Measurements from ENCODE around the gene FIGNL2.

FIGNL2 gene

DNA sequence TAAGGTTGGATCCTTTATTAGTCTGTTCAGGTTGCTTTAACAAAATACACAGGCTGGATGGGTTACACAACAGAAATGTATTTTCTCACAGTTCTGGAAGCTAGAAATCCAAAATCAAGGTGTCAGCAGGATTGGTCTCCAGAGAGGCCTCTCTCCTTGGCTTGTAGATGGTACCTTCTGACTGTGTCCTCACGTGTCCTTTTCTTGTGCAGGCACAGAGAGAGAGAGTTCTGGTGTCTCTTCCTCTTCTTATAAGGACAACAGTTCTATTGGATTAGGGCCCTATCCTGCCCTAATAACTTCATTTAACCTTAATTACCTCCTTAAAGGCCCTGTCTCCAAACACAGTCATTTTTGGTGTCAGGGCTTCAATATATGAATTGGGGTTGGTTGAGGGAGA, 34.8 kb upstream of the FIGNL2 start:
- TF ChIP-seq EZH2phosphoT487 (IDR thresholded peaks at IDR 0.05; ENCODE audit: low read depth): no peak
- TF ChIP-seq, protein P1, sequence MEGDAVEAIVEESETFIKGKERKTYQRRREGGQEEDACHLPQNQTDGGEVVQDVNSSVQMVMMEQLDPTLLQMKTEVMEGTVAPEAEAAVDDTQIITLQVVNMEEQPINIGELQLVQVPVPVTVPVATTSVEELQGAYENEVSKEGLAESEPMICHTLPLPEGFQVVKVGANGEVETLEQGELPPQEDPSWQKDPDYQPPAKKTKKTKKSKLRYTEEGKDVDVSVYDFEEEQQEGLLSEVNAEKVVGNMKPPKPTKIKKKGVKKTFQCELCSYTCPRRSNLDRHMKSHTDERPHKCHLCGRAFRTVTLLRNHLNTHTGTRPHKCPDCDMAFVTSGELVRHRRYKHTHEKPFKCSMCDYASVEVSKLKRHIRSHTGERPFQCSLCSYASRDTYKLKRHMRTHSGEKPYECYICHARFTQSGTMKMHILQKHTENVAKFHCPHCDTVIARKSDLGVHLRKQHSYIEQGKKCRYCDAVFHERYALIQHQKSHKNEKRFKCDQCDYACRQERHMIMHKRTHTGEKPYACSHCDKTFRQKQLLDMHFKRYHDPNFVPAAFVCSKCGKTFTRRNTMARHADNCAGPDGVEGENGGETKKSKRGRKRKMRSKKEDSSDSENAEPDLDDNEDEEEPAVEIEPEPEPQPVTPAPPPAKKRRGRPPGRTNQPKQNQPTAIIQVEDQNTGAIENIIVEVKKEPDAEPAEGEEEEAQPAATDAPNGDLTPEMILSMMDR (IDR thresholded peaks at IDR 0.05; ENCODE audit: low read depth, low read length): no peak
- H2AFZ ChIP-seq (ENCODE audit: low read depth, low read length): no peak overlapping the region
- H3K9me3 ChIP-seq (ENCODE audit: insufficient read depth, low read length): no peaks in the 10 kb centered on the region

DNA sequence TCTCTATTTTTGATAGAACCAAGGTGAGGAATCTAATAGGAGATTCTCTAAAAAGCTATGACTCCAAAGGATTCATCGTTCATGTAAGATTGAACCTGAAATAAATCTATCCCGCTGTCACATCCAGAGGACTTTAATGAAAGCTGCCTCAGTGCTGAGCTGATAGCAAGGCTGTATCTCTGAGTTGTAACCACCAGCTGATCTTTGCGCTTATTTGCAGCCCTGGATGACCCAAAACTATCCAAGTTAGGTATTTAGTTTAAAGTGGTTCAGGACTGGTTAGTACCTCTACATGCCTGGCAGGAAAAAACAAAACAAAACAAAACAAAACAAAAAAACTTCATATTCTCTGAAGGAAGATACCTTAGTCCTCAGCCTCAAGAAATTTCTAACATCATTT, 30.6 kb upstream of the FIGNL2 start:
- no peak overlapping the region for H3K9ac ChIP-seq (ENCODE audit: low read length)
- no peaks in the 10 kb centered on the region for H3K36me3 ChIP-seq (replicated peaks; ENCODE audit: low read depth, low read length)
- no peak for TF ChIP-seq EZH2phosphoT487 (IDR thresholded peaks at IDR 0.05; ENCODE audit: low read depth)
- TF ChIP-seq, protein P1 (IDR thresholded peaks at IDR 0.05; ENCODE audit: low read depth, low read length): no peak
- no peak overlapping the region for H3K27ac ChIP-seq (ENCODE audit: low read length)
- H3K27me3 ChIP-seq (ENCODE audit: low read depth, low read length): no peaks in the 10 kb centered on the region
- H3K79me2 ChIP-seq (ENCODE audit: low read length): no peaks in the 10 kb centered on the region
- H3K9me3 ChIP-seq (ENCODE audit: insufficient read depth, low read length): no peaks in the 10 kb centered on the region
- peaks cover 6% of the 10 kb centered on the region; the same call in 1 of the 2 replicates for H3K4me1 ChIP-seq (ENCODE audit: low read length)
- H2AFZ ChIP-seq (ENCODE audit: low read depth, low read length): no peak overlapping the region
- no peak overlapping the region for H3K4me3 ChIP-seq (ENCODE audit: low read length)
- H4K20me1 ChIP-seq (ENCODE audit: insufficient read depth, low read length): no peaks in the 10 kb centered on the region
- H3K4me2 ChIP-seq (ENCODE audit: low read length): no peak overlapping the region

More for the DNA sequence above, 34.8 kb upstream of the FIGNL2 start:
- Histone ChIP-seq H3K79me2 (ENCODE audit: low read length) (no peaks in the 10 kb centered on the region), H3K4me1 (ENCODE audit: low read length) (no peaks in the 10 kb centered on the region), H3K9ac (ENCODE audit: low read length) (no peak overlapping the region), H3K36me3 (replicated peaks; ENCODE audit: low read depth, low read length) (no peaks in the 10 kb centered on the region), H3K4me3 (ENCODE audit: low read length) (no peak overlapping the region), H3K4me2 (ENCODE audit: low read length) (no peak overlapping the region), H4K20me1 (ENCODE audit: insufficient read depth, low read length) (no peaks in the 10 kb centered on the region), H3K27ac (ENCODE audit: low read length) (no peak overlapping the region), H3K27me3 (ENCODE audit: low read depth, low read length) (no peaks in the 10 kb centered on the region)

DNA sequence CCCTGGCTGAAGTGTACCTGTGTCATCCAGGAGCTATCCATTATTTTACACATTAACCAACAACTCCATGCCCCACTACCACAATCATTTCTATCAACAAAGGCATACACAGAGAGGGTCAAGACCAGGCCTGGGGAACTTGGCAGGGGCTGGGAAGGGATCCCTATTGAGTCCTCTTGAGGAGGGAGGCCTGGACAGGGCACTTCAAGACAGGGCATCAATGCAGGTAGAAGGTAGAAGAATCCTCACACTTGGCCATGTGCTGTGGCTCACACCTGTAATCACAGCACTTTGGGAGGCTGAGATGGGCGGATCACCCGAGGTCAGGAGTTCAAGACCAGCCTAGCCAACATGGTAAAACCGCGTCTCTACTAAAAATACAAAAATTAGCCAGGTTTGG, 26.0 kb upstream of the FIGNL2 start:
- peaks cover 14% of the 10 kb centered on the region for H3K27me3 ChIP-seq (ENCODE audit: low read depth, low read length)
- no peak overlapping the region for H3K27ac ChIP-seq (ENCODE audit: low read length)
- no peak overlapping the region for H3K4me3 ChIP-seq (ENCODE audit: low read length)
- H3K79me2 ChIP-seq (ENCODE audit: low read length): no peaks in the 10 kb centered on the region
- H3K9ac ChIP-seq (ENCODE audit: low read length): no peak overlapping the region
- no peak for TF ChIP-seq EZH2phosphoT487 (IDR thresholded peaks at IDR 0.05; ENCODE audit: low read depth)
- TF ChIP-seq, protein P1 (IDR thresholded peaks at IDR 0.05; ENCODE audit: low read depth, low read length): no peak
- H3K4me1 ChIP-seq (ENCODE audit: low read length): peaks cover 6% of the 10 kb centered on the region; the same call in 1 of the 2 replicates
- no peak overlapping the region for H2AFZ ChIP-seq (ENCODE audit: low read depth, low read length)
- no peaks in the 10 kb centered on the region for H3K9me3 ChIP-seq (ENCODE audit: insufficient read depth, low read length)
- no peak overlapping the region for H3K4me2 ChIP-seq (ENCODE audit: low read length)
- H3K36me3 ChIP-seq (replicated peaks; ENCODE audit: low read depth, low read length): no peaks in the 10 kb centered on the region
- no peaks in the 10 kb centered on the region for H4K20me1 ChIP-seq (ENCODE audit: insufficient read depth, low read length)

DNA sequence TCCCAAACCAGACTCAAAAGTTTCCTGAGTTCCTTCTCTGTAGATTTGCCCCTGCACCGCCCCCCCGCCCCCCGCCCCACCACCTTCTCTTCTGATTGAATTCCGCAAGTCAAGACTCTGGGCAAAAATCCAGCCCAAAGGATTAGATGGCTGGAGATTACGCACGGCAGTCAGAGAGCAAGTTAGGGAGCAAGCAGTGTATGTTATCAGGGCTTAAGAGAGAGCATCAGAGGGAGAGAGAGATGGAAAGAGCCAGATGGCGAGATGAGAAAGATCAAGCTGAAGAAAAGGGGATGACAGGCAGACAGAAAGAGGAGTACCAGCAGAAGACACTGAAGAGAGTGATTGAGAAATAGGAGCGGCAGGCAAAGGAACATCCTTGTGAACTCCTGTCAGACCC, 25.5 kb upstream of the FIGNL2 start:
- peaks cover 6% of the 10 kb centered on the region; the same call in 1 of the 2 replicates for H3K4me1 ChIP-seq (ENCODE audit: low read length)
- H4K20me1 ChIP-seq (ENCODE audit: insufficient read depth, low read length): no peaks in the 10 kb centered on the region
- H3K36me3 ChIP-seq (replicated peaks; ENCODE audit: low read depth, low read length): no peaks in the 10 kb centered on the region
- TF ChIP-seq, protein P1 (IDR thresholded peaks at IDR 0.05; ENCODE audit: low read depth, low read length): no peak
- TF ChIP-seq EZH2phosphoT487 (IDR thresholded peaks at IDR 0.05; ENCODE audit: low read depth): no peak
- H3K9me3 ChIP-seq (ENCODE audit: insufficient read depth, low read length): no peaks in the 10 kb centered on the region
- no peaks in the 10 kb centered on the region for H3K79me2 ChIP-seq (ENCODE audit: low read length)
- H3K9ac ChIP-seq (ENCODE audit: low read length): no peak overlapping the region
- H3K4me2 ChIP-seq (ENCODE audit: low read length): no peak overlapping the region
- H3K27me3 ChIP-seq (ENCODE audit: low read depth, low read length): peaks cover 14% of the 10 kb centered on the region
- no peak overlapping the region for H3K27ac ChIP-seq (ENCODE audit: low read length)
- no peak overlapping the region for H3K4me3 ChIP-seq (ENCODE audit: low read length)
- no peak overlapping the region for H2AFZ ChIP-seq (ENCODE audit: low read depth, low read length)
